Left ventricle myocardium inferior (tissue), 1 donor: ENCODE measurements around the gene PIK3CB. TPM values are rescaled to one million over a fixed set of nuclear protein-coding genes. Genes with fewer than 3 reads are reported as not detected.
"Not testable (repeated sequence)": the region's sequence is repeated elsewhere in the genome, so short reads cannot be mapped to it uniquely, and the experiment has no call there.

Source experiments
- DNase-seq: peaks from one replicate; pipeline ENCODE4 v3.0.0-alpha.2; 2020
- H3K27ac ChIP-seq: fragments of 200-600 bp; replicated peaks from 2 replicates; pipeline ENCODE4 v1.8.0; 2021
- H3K27me3 ChIP-seq: fragments of 200-600 bp; 2 replicates; pipeline ENCODE4 v1.8.0; 2021; ENCODE audit warnings: low read depth
- H3K36me3 ChIP-seq: fragments of 200-600 bp; 2 replicates; pipeline ENCODE4 v1.8.0; 2021
- H3K4me1 ChIP-seq: fragments of 200-600 bp; 2 replicates; pipeline ENCODE4 v1.8.0; 2021
- H3K4me3 ChIP-seq: fragments of 200-600 bp; 2 replicates; pipeline ENCODE4 v1.8.0; 2021; ENCODE audit warnings: mild to moderate bottlenecking, moderate library complexity
- H3K9me3 ChIP-seq: fragments of 200-600 bp; replicated peaks from 2 replicates; pipeline ENCODE4 v1.8.0; 2021
- intact Hi-C: fragments of 100-400 bp; cut with micrococcal nuclease; formaldehyde crosslinking; loops from one replicate; pipeline ENCODE4 v1.11.0; 2022
- total RNA-seq: library from RNA; stranded (reverse); fragmentation: NEBNext Ultra II Directional; extraction: Animal tissue kit (Norgen Biotek cat#: 25700); gene quantifications from one replicate; pipeline ENCODE4 v1.2.1, GENCODE V29; 2021
- TF ChIP-seq, protein P1 (sequence below): fragments of 200-600 bp; IDR thresholded peaks from 2 replicates; pipeline ENCODE4 v1.8.0; 2021; ENCODE audit warnings: antibody characterized with exemption, mild to moderate bottlenecking, borderline replicate concordance
- donor health status: DM: no; HTN: yes; CAD: no; lungs with severe emphysema.

PIK3CB gene
- total RNA-seq, 1 donor from 2014 or later = 31.5 TPM

- peaks cover 28% of the 10 kb centered on the region for H3K4me1 ChIP-seq
- no peaks in the 10 kb centered on the region for H3K27me3 ChIP-seq
- no peaks in the 10 kb centered on the region for H3K36me3 ChIP-seq
- intact Hi-C loops = no loop called here
- peak overlapping the region; percentile 99 for H3K27ac ChIP-seq
- peak overlapping the region; percentile 92 for H3K4me3 ChIP-seq
- H3K9me3 ChIP-seq = no peaks in the 10 kb centered on the region
- TF ChIP-seq, protein P1, sequence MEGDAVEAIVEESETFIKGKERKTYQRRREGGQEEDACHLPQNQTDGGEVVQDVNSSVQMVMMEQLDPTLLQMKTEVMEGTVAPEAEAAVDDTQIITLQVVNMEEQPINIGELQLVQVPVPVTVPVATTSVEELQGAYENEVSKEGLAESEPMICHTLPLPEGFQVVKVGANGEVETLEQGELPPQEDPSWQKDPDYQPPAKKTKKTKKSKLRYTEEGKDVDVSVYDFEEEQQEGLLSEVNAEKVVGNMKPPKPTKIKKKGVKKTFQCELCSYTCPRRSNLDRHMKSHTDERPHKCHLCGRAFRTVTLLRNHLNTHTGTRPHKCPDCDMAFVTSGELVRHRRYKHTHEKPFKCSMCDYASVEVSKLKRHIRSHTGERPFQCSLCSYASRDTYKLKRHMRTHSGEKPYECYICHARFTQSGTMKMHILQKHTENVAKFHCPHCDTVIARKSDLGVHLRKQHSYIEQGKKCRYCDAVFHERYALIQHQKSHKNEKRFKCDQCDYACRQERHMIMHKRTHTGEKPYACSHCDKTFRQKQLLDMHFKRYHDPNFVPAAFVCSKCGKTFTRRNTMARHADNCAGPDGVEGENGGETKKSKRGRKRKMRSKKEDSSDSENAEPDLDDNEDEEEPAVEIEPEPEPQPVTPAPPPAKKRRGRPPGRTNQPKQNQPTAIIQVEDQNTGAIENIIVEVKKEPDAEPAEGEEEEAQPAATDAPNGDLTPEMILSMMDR = peak; percentile 56
- peak; percentile 61 for DNase-seq
These were observed 681 bp downstream of the PIK3CB start for GRCh38 chr3:138833899-138834595.

GRCh38 chr3:138832473-138833057, 2.2 kb downstream of the PIK3CB start:
- H3K4me3 ChIP-seq, DNase-seq, H3K36me3 ChIP-seq, H3K27me3 ChIP-seq, intact Hi-C loops, H3K27ac ChIP-seq, H3K9me3 ChIP-seq: not testable (repeated sequence)
- H3K4me1 ChIP-seq = peaks cover 28% of the 10 kb centered on the region

- H3K9me3 ChIP-seq = no peaks in the 10 kb centered on the region
- TF ChIP-seq, protein P1 = no peak
- no peak overlapping the region for H3K4me3 ChIP-seq
- peaks cover 31% of the 10 kb centered on the region for H3K4me1 ChIP-seq
- no peaks in the 10 kb centered on the region for H3K27me3 ChIP-seq
- H3K27ac ChIP-seq = no peak overlapping the region
- no peak for DNase-seq
- H3K36me3 ChIP-seq = no peaks in the 10 kb centered on the region
- intact Hi-C loops = no loop called here
These were observed 4.7 kb downstream of the PIK3CB start for GRCh38 chr3:138829886-138830510.

GRCh38 chr3:138829097-138829496, 5.6 kb downstream of the PIK3CB start:
- no peak for DNase-seq
- intact Hi-C loops = no loop called here
- H3K27ac ChIP-seq = no peak overlapping the region
- no peak overlapping the region for H3K4me3 ChIP-seq
- no peaks in the 10 kb centered on the region for H3K27me3 ChIP-seq
- H3K36me3 ChIP-seq = no peaks in the 10 kb centered on the region
- peaks cover 34% of the 10 kb centered on the region for H3K4me1 ChIP-seq
- H3K9me3 ChIP-seq = no peaks in the 10 kb centered on the region
- TF ChIP-seq, protein P1 = no peak

GRCh38 chr3:138827222-138827621, 7.5 kb downstream of the PIK3CB start:
- Histone ChIP-seq H3K27ac (no peak overlapping the region), H3K4me3 (no peak overlapping the region), H3K36me3 (no peaks in the 10 kb centered on the region), H3K27me3 (no peaks in the 10 kb centered on the region), H3K4me1 (peaks cover 29% of the 10 kb centered on the region), H3K9me3 (no peaks in the 10 kb centered on the region)
- intact Hi-C loops = no loop called here
- TF ChIP-seq, protein P1 = no peak
- no peak for DNase-seq

- H3K4me1 ChIP-seq = peaks cover 29% of the 10 kb centered on the region
These were observed 9.4 kb downstream of the PIK3CB start for GRCh38 chr3:138825336-138825735.

More at GRCh38 chr3:138825336-138825735, 9.4 kb downstream of the PIK3CB start:
- no peaks in the 10 kb centered on the region for H3K36me3 ChIP-seq
- intact Hi-C loops = no loop called here
- DNase-seq = no peak
- TF ChIP-seq, protein P1 = no peak
- no peaks in the 10 kb centered on the region for H3K27me3 ChIP-seq
- no peak overlapping the region for H3K4me3 ChIP-seq
- H3K27ac ChIP-seq = no peak overlapping the region
- no peaks in the 10 kb centered on the region for H3K9me3 ChIP-seq
